Measurements from ENCODE around the gene GRHL1.
"Not testable (repeated sequence)": the region's sequence is repeated elsewhere in the genome, so short reads cannot be mapped to it uniquely, and the experiment has no call there.

GRHL1 gene

GRCh38 chr2:9951522-9952285, at the start of gene GRHL1:
Gene GRHL1, plus strand, starts transcription at chr2:9951693. Its CDS starts 141 bp downstream, at chr2:9951834.
- DNase-seq, result peak; percentile 61 to 90 (median 72)

GRCh38 chr2:9905413-9905812, 46.1 kb upstream of the GRHL1 start:
- DNase-seq, result no peak

DNA sequence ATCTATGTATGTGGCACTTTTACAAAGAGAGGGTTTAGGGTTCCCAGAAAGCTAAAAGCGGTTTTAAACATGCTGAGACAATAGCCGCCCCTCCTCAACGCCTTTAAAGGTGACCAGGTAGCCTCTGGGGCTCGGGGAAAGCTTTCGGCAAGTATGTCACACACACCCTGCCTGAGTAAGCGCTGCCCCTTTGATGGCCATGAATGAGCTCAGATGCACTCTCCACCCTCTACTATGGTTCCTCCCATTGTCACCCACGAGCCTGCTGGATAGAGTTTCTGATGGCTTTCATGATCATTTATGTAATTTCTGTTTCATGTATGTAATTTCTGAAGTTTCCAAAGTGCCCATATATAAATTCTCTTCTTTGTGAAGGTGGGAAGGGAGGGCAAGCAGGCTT, 44.1 kb upstream of the GRHL1 start:
- no peak for DNase-seq

DNA sequence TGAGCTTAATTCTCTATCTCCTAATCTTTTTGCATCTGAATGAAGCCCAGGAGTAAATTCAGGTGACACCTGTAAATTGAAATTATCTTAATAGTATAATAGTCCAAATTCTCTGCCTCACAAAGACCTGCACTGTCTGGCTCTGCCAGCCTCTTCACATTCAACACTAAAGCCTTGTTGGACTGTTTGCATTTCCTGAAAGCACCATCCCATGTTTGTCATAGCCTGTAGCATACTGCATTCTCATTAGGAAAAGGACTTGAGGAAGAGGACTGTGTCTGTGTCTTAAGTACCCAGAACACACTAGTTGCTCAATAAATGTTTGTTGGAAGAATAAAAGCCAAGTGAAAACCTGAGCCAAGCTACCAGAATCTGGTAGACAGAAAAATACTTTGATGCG, 42.9 kb upstream of the GRHL1 start:
- no peak for DNase-seq

GRCh38 chr2:9909106-9909505, 42.4 kb upstream of the GRHL1 start:
- DNase-seq, result no peak

GRCh38 chr2:9910699-9911098, 40.8 kb upstream of the GRHL1 start:
- no peak for DNase-seq

DNA sequence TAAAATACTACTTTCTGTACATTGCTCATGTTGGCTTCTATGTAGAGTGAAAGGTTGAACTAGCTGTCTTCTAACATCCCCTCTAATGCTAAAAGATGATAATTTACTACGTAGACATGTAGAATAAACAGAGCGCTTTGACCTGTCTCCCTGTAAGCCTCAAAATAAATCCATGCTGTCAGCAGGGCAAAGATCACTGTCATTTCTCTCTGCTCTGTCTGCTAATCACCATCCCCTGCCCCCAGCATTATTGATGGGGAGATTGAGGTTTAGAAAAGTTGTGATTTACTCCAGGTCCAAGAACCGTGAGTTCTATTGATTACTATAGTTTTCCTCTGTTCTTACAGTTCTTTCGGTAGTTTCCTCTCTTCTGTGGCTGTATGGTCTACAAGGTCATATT, 39.0 kb upstream of the GRHL1 start:
- no peak for DNase-seq

DNA sequence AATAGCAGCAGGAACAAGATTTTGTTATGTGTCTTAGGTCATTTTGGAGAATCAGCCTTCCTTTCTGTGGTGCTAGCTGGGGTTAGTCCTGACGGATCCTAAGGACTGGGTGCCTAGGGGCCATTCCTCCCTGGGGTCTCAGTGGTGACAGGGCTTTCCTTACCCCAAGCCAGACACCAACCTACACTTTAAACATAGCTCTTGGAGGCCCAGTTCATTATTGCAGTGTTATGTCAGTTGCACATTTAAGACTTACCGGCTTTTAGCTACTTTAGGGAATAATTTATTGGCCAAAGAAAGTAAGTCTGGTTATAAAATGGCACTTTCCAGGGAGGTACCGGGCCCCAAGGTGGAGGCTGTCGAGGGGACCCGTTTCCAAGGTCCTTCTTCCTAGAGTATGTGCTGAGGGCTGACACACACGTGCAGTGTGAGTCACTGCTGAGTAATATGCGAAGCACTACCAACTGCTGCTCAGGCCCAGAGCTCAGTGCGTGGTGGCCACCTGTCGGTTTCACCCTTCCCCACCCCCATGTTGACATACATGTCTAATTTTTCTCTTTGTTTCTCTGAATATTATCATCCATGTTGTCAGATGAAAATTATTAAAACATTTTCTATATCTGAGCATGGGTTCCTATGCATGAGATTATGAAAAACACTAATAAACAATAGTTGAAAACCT, 37.0 kb upstream of the GRHL1 start:
- DNase-seq, result no peak

GRCh38 chr2:9918275-9918674, 33.2 kb upstream of the GRHL1 start:
- no peak for DNase-seq

DNA sequence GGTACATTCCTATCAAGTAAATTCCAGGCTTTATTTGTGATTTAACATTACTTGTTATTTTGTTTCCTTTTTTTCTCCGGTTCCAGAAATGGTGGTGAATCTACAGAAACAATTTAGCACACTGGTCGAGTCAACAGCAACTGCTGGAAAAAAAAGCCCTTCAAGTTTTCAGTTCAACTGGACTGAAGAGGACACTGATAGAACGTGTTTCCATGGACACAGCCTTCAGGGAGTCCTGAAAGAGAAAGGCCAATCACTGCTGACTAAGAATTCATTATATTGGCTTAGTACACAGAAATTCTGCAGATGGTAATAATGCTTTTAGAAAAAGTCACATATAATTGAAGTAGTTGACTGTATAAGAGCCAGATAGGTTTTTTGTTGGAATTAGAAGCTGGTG, 32.0 kb upstream of the GRHL1 start:
- no peak for DNase-seq

- DNase-seq, result not testable (repeated sequence)
These were observed 24.5 kb upstream of the GRHL1 start for GRCh38 chr2:9927020-9927419.

DNA sequence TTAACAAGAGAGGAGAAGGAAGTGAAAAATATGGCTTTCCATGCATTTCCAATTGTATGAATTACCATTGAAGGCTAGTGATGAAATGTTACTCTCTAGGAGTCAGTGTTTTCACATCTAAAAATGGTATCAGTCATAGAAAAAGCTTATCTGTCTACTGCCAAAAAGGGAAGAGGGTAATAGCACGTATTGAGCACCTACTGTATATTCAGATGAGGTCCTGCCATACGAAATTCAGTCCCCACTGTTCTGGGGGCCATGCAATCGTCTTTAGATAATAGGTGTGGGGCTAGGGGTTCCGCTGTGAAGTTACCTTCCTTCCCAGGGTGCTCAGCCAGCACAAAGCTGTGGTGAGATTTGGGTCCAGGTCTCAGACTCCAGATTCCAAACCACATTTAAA, 14.2 kb upstream of the GRHL1 start:
- no peak for DNase-seq

DNA sequence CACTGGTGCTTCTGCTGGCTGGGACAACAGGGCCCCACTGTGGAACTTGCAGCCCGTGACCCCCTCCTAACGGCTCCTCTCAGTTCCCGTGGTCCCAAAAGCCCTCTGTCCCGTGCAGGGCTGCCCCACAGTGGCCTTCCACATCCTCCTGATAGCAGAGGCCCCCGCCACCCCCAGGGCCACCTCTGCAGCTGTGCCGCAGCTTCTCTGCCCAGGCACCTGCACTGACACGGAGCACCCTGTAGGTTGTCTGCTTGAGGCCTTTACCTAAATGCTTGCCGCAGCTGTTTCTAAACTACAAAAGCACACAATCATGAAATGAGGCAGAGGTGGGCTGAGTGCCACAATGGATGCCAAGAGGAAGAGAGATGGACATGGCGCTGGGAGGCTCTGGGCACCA, 13.5 kb upstream of the GRHL1 start:
- no peak for DNase-seq

GRCh38 chr2:9939587-9940485, 11.7 kb upstream of the GRHL1 start:
- DNase-seq, result no peak

DNA sequence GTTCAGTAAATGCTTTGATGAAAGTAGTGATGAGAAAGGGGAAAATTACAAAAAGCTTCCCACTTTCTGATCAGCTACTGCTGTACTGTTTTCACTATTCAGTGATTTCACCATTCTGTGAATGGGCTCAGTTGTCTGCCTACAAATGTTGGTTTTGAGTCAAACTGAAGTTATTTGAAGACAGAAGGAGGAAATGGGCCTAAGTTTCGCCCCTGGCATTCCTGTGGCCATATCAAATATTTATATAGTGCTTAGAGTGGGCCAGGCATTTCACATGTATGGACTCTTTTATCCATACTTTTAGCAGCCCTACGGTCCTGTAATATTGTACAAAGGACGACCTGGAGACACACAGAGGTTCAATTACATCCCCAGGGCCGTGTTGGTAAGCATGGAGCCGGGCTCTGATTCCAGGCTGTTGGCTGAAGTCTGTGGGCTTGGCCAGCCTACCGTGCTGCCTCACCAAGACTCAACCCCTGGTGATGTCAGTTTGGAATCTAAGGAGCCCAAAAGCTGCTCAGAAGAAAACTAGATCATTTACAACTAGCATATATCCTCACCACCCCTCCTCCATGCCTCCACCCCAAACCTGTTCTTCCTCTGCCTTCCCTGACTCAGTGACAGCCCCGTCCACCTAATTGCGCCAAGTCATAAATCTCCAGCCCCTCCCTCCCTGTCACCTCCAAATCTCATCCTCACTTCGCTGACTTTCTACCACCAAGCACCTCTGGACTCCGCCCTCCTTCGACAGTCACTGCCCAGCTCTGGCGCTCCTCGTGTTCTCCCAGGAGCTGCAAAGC, 10.1 kb upstream of the GRHL1 start:
- DNase-seq, result no peak

- DNase-seq, result no peak
These were observed 9.5 kb upstream of the GRHL1 start for GRCh38 chr2:9941996-9942390.

- DNase-seq, result no peak
These were observed 7.1 kb upstream of the GRHL1 start for GRCh38 chr2:9944330-9944758.

DNA sequence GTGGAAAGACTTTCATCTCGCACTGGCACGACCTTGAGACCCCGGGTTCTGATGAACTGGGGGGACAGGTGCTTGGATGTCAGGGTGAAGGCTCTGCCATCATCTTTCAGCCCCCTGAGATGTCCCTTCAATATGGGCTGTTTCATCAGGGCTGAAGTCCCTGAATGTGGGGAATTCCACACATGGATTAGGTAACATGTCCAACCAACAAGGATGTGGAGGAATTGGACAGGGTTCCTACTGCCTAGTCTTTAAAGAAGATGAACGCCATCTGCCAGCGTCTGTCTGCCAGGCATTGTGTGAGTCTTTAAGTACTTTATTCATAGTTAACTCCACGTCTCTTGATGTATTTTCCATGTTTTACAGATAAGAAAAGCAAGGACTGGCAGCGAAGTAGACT, 5.9 kb upstream of the GRHL1 start:
- no peak for DNase-seq

GRCh38 chr2:9946076-9946475, 5.4 kb upstream of the GRHL1 start:
- no peak for DNase-seq

GRCh38 chr2:9946818-9947217, 4.7 kb upstream of the GRHL1 start:
- no peak for DNase-seq

DNA sequence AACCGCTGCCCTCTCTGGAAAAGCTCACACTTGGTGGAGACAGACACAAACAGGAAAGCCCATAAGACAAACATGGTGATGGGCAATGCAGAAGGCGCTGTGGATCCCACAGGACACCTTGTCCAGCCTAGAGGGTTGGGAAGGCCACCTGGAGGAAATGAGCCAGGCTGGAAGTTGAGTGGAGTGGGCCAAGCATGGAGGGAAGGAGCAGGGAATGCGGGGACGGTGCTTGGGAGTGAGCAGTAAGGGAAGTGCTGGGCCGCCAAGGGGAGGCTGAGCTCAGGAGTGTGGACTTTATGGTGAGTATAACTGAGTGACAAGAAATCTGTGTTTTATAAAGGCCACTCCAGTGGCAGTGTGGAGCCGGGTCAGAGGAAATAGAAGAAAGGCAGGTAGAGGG, 2.8 kb upstream of the GRHL1 start:
- DNase-seq, result no peak

GRCh38 chr2:9949239-9949991, 2.1 kb upstream of the GRHL1 start:
- no peak for DNase-seq

All from activated naive CD4-positive, alpha-beta T cell (primary cell).